Measurements from ENCODE around the gene CASZ1. TPM values are rescaled to one million over a fixed set of nuclear protein-coding genes. Genes with fewer than 3 reads are reported as not detected.

The CASZ1 gene
- total RNA-seq, 1 donor from 2014 or later: 6.9 TPM

DNA sequence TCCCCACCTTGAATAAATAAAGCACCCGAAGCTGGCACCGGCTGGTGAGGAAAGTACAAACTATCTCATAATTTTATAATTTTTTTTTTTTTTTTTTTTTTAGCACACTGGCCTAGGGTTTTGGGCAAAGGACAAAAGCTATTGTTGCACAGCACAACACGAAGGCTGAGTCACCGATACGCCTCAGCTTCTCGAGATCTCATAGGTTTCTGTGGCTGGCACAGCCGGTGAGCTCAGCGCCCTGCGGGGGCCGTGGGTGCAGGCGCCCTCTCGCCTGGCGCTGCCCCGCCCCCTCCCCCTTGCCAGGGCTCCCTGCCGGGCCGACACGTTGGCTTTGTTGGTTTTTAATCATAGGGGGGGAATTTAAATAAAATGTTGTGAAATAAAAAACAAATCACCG, 17.2 kb downstream of the CASZ1 start:
- H3K9me3 Mint-ChIP-seq: no peaks in the 10 kb centered on the region
- no peak overlapping the region for H3K27ac Mint-ChIP-seq
- no peak for DNase-seq
- H3K36me3 Mint-ChIP-seq (ENCODE audit: low read depth): no peaks in the 10 kb centered on the region
- no peak overlapping the region for H3K4me3 Mint-ChIP-seq
- peaks cover under 1% of the 10 kb centered on the region for H3K27me3 Mint-ChIP-seq
- intact Hi-C loops (cut with micrococcal nuclease): no loop called here
- no peaks in the 10 kb centered on the region for H3K4me1 Mint-ChIP-seq

DNA sequence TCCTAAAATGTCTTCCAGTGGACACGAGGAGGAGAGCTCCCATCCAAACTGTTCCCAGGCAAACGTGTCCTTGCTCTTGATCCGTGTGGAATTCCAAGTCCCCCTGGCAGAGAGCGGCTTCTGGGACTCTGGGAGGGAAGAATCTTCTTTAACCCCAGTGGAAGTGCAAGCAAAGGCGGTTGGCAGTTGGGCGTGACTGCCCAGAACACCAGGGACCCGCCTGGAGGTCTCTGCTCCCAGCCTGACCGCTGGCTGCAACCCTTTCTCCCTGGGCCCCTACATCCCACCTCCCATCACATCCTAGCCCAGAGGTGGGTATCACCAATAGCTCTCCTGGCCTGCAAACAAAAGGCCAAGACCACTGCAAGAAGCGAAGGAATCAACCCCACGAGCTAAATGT, 17.8 kb downstream of the CASZ1 start:
- H3K27ac Mint-ChIP-seq: no peak overlapping the region
- no peaks in the 10 kb centered on the region for H3K9me3 Mint-ChIP-seq
- DNase-seq: no peak
- intact Hi-C loops (cut with micrococcal nuclease): no loop called here
- no peaks in the 10 kb centered on the region for H3K27me3 Mint-ChIP-seq
- H3K4me1 Mint-ChIP-seq: no peaks in the 10 kb centered on the region
- H3K4me3 Mint-ChIP-seq: no peak overlapping the region
- H3K36me3 Mint-ChIP-seq (ENCODE audit: low read depth): no peaks in the 10 kb centered on the region

DNA sequence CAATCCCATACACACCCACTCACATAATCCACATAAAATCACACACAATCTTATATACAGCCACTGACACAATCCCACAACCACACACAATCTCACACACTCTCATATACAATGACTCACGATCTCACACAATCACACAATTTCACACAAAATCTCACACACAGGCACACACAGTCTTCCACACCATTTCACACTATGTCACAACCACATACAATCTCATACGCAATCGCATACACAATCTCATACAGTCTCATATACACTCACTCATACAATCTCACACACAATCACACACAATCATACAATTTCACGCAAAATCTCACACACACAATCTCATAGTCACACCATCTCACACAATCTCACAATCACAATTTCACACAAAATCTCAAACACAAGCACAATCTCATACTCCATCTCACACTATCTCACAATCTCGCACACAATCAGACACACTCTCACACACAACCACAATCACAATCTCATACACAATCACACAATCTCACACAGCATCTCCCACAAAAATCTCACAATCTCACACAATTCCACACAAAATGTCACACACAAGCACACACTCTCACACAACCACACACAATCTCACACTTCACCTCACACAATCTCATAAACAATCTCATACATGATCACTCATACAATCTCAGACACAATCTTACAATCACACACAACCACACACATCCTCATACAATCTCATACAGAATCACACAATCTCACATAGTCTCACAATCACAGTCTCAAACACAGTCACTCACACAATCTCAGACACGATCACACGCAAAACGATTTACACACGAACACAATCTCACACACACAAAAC, 18.5 kb downstream of the CASZ1 start:
- no peak for DNase-seq
- H3K4me3 Mint-ChIP-seq: no peak overlapping the region
- intact Hi-C loops (cut with micrococcal nuclease): no loop called here
- no peak overlapping the region for H3K27ac Mint-ChIP-seq
- H3K9me3 Mint-ChIP-seq: no peaks in the 10 kb centered on the region
- H3K4me1 Mint-ChIP-seq: no peaks in the 10 kb centered on the region
- no peaks in the 10 kb centered on the region for H3K36me3 Mint-ChIP-seq (ENCODE audit: low read depth)
- no peaks in the 10 kb centered on the region for H3K27me3 Mint-ChIP-seq

DNA sequence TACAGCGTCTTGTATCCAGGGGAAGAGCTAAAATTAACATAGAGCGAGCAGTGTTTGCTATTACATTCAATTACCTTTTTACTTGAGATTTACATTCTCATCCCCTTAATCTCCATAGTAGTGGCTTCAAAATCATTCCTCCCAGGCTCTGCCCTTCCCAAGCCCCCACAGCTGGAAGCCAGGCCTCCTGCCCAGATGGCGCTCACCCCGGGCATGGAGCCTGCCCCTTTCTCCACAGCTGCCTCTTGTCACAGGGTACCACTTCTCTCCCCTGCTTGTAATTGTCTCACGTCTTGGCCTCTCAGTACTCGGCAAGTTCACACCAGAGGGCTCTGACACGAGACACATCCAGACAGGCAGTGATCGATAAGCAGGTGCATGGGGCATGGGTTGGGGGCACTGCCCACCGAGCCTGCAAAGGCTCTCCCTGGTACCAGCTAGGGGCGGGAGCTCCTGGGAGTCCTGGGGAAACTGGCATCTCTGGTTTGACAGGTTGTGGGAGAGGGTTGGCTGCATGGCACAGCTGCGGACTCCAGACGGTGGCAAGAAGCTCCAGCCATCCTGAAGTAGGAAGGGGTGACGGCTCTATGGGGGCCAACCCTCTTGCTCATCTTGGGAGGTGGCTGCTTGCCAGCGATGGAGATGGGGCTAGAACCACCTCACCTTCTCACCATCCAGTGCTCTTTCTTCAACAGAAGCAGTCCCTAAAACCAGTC, 20.1 kb downstream of the CASZ1 start:
- DNase-seq: no peak
- intact Hi-C loops (cut with micrococcal nuclease): no loop called here
- Mint-ChIP-seq H3K9me3 (no peaks in the 10 kb centered on the region), H3K27ac (no peak overlapping the region), H3K27me3 (no peaks in the 10 kb centered on the region), H3K4me3 (no peak overlapping the region), H3K4me1 (no peaks in the 10 kb centered on the region), H3K36me3 (ENCODE audit: low read depth) (no peaks in the 10 kb centered on the region)

DNA sequence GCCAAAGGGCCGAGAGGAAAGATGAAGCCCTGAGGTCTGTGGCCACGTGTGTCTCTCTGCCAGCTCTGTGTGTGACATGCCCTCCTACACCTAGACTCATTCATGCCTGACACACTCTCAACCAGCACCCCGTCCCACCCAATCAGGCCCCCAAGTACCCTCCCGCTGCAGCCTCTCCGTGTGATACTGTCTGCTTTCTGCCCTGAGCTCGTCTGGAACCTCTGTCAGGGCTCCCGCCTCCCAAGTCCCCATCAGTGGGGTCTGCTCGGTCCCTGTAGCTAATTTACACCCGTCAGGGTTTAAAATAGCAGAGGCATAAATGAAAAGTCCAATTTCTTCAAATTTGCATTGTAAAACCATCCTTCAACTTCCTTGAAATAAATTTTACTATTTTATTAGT, 20.7 kb downstream of the CASZ1 start:
- H3K4me3 Mint-ChIP-seq: no peak overlapping the region
- intact Hi-C loops (cut with micrococcal nuclease): no loop called here
- H3K9me3 Mint-ChIP-seq: no peaks in the 10 kb centered on the region
- no peaks in the 10 kb centered on the region for H3K27me3 Mint-ChIP-seq
- DNase-seq: no peak
- no peak overlapping the region for H3K27ac Mint-ChIP-seq
- H3K36me3 Mint-ChIP-seq (ENCODE audit: low read depth): no peaks in the 10 kb centered on the region
- no peaks in the 10 kb centered on the region for H3K4me1 Mint-ChIP-seq

DNA sequence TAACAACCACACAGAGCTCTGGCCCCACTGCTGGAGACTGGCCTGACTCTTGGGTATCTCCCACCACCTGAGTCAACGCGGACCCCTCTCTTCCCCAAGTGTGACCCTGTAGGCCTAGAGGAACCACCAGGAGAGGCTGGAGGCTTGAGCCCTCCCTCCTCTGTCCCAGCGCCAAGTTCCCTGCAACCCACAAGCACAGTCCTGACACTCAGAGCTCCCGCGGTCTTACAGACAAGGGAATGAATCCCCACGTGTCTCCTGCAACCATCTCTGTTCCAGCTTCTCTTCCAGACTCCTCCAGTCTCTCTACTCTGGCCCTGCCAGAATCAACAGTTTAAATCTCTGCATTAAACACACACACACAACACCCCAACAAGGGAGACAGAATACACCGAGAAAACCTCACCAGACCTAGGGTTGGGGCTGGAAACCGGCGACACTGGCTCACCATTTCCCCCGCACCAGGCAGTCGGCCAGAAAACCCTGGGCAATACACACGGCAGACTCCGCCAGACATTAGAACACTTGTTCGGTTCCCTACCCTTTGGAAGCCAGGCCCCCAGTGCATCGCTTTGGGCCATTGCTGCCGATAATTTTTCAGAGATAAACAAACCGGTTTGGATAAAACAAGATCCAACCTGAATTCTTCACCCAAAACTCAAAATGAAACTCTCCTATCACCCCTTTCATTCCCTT, 21.7 kb downstream of the CASZ1 start:
- H3K9me3 Mint-ChIP-seq: no peaks in the 10 kb centered on the region
- no peak overlapping the region for H3K4me3 Mint-ChIP-seq
- peaks cover 1% of the 10 kb centered on the region for H3K27me3 Mint-ChIP-seq
- H3K36me3 Mint-ChIP-seq (ENCODE audit: low read depth): no peaks in the 10 kb centered on the region
- no peaks in the 10 kb centered on the region for H3K4me1 Mint-ChIP-seq
- DNase-seq: no peak
- no peak overlapping the region for H3K27ac Mint-ChIP-seq
- intact Hi-C loops (cut with micrococcal nuclease): no loop called here

DNA sequence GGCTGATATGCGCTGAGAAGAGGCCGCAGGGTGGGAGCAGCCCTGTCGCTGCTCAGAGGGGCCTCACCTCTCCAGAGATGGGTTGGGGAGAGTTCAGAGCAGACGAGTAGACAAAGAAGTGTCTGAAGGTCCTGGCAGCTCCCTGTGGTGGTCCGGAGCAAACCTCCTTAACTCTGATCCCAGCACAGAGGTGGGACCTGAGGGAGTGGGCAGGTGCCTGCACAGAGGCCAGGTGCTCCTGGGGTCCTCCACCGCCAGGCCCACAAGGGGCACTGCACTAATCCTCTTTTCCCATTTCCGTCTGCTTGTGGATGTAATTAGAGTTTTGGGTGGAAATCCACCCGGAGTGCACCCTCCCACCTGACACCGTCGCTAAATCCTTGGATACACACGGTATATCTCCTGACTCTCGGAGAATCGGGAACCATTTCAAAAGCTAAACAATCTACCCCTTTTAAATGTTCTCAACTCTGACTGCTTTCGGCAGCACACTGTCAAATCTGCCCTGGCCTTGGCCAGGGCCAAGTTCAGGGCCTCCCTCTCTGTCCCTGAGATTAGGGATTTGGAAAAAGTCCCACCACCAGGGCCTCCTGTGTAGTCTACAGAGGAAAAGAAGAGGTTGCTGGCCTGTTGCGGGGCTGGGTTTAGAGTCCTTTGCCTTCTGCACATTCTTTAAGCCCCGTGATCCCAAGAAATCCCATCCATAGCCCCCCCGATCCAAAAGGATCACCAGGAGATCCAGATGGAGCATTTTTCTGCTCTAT, 22.4 kb downstream of the CASZ1 start:
- Mint-ChIP-seq H3K27ac (no peak overlapping the region), H3K27me3 (peaks cover 1% of the 10 kb centered on the region)

DNA sequence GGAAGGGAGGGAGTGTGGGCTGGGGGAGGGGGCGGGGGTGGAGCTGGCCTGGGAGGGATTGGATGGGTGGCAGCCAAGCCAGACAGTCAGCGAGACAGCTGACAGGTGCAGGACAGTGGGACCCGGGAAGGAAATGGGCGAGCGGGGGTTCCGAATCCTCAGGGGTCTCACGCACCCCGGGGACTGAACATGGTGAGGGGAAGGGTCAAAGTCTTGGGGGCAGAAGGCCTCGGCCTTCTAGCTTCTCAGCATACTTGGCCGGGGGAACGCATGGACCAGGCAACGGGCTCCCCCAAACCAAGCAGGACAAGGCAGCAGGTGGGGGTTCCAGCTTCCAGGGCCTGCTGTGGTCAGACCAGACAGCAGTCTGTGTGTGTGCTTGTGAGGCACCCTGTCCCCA, 23.1 kb downstream of the CASZ1 start:
- H3K27ac Mint-ChIP-seq: no peak overlapping the region
- no peaks in the 10 kb centered on the region for H3K36me3 Mint-ChIP-seq (ENCODE audit: low read depth)
- DNase-seq: no peak
- peaks cover 1% of the 10 kb centered on the region for H3K27me3 Mint-ChIP-seq
- intact Hi-C loops (cut with micrococcal nuclease): no loop called here
- no peaks in the 10 kb centered on the region for H3K9me3 Mint-ChIP-seq
- H3K4me1 Mint-ChIP-seq: no peaks in the 10 kb centered on the region
- no peak overlapping the region for H3K4me3 Mint-ChIP-seq

More for the DNA sequence above, 22.4 kb downstream of the CASZ1 start:
- no peaks in the 10 kb centered on the region for H3K36me3 Mint-ChIP-seq (ENCODE audit: low read depth)
- no peaks in the 10 kb centered on the region for H3K9me3 Mint-ChIP-seq
- no peaks in the 10 kb centered on the region for H3K4me1 Mint-ChIP-seq
- no peak overlapping the region for H3K4me3 Mint-ChIP-seq
- DNase-seq: no peak
- intact Hi-C loops (cut with micrococcal nuclease): no loop called here

DNA sequence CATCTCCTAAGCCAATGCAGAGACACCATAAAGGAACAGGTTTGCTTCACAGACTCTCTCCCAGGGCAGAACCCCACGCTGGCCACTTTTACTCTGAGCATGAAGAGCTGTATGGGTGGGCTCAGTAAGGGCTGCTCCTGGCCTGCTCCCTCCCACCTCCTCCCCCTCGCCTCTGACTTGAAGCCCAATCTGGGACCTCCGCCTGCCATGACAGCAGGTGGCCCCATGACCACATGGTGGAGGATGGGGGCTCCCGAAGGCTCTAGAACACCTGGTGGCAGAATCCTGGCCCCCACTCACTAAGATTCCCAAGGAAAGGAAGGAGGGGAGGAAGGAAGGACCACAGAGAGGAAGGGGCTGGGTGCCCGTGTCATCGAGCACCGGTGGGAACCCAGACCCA, 23.7 kb downstream of the CASZ1 start:
- H3K9me3 Mint-ChIP-seq: no peaks in the 10 kb centered on the region
- H3K4me1 Mint-ChIP-seq: no peaks in the 10 kb centered on the region
- H3K36me3 Mint-ChIP-seq (ENCODE audit: low read depth): no peaks in the 10 kb centered on the region
- DNase-seq: no peak
- intact Hi-C loops (cut with micrococcal nuclease): no loop called here
- peaks cover 1% of the 10 kb centered on the region for H3K27me3 Mint-ChIP-seq
- H3K27ac Mint-ChIP-seq: no peak overlapping the region
- no peak overlapping the region for H3K4me3 Mint-ChIP-seq

DNA sequence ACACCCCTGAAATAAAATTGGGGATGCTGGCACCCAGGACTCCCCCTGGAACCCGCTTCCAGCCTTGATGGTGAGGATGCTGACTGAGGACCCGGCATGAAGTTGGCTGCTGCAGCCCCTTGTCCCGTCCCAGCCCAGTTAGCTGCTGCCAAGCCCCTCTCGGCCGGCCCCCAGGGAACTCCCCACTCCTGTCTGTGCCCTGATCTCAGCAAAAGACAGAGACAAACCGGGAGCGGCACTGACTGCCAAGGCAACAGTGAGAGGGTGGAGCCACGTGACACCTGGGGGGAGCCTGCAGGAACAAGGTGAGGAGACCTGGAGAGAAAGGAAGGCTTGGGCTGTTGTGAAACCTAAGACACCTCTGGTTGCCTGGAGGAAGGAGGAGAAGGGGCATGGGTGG, 24.7 kb downstream of the CASZ1 start:
- no peaks in the 10 kb centered on the region for H3K4me1 Mint-ChIP-seq
- peaks cover 1% of the 10 kb centered on the region for H3K27me3 Mint-ChIP-seq
- H3K27ac Mint-ChIP-seq: no peak overlapping the region
- H3K4me3 Mint-ChIP-seq: no peak overlapping the region
- no peak for DNase-seq
- no peaks in the 10 kb centered on the region for H3K36me3 Mint-ChIP-seq (ENCODE audit: low read depth)
- H3K9me3 Mint-ChIP-seq: no peaks in the 10 kb centered on the region
- intact Hi-C loops (cut with micrococcal nuclease): no loop called here

DNA sequence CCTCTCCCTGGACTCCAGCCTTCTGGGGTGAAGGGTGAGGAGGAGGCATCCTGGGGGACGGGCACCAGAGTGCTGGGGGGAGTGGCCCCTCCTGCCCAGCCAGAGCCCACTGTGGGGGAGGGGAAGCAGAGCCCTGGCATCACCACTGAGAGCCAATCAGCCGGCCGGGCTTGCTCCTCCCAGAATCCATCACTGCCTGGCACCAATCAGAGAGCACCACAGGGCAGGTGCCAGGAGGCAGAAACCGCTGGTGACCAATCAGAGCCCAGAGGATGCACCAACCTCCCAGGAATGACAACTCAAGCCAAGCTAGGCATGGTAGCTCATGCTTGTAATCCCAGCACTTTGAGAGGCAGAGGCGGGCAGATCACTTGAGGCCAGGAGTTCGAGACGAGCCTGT, 27.9 kb downstream of the CASZ1 start:
- H3K36me3 Mint-ChIP-seq (ENCODE audit: low read depth): no peaks in the 10 kb centered on the region
- DNase-seq: no peak

DNA sequence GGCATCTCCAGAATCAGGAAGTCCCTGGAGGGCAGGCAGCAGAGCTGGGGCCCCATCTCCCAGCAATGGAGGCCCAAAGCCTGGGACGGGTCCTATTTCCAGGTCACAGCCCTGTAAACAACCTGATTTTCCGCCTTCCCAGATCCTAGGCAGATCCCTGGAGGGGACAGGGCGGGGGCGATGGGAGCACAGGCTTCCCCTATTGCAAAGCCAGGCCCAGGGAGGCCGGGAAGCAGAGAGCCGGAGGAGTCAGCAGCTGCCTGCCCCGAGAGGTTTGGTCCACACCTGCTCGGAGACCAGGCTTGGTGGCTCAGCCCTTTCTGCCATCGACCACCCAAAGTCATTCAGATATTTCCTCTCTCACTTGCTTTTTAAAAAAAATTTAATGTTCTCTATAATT, 29.2 kb downstream of the CASZ1 start:
- no peak overlapping the region for H3K27ac Mint-ChIP-seq
- H3K27me3 Mint-ChIP-seq: peaks cover 1% of the 10 kb centered on the region
- H3K9me3 Mint-ChIP-seq: no peaks in the 10 kb centered on the region
- no peaks in the 10 kb centered on the region for H3K36me3 Mint-ChIP-seq (ENCODE audit: low read depth)
- no peaks in the 10 kb centered on the region for H3K4me1 Mint-ChIP-seq
- DNase-seq: no peak
- no peak overlapping the region for H3K4me3 Mint-ChIP-seq
- intact Hi-C loops (cut with micrococcal nuclease): no loop called here

More for the DNA sequence above, 27.9 kb downstream of the CASZ1 start:
- intact Hi-C loops (cut with micrococcal nuclease): no loop called here
- no peak overlapping the region for H3K4me3 Mint-ChIP-seq
- peaks cover 1% of the 10 kb centered on the region for H3K27me3 Mint-ChIP-seq
- H3K27ac Mint-ChIP-seq: no peak overlapping the region
- no peaks in the 10 kb centered on the region for H3K9me3 Mint-ChIP-seq
- H3K4me1 Mint-ChIP-seq: no peaks in the 10 kb centered on the region

DNA sequence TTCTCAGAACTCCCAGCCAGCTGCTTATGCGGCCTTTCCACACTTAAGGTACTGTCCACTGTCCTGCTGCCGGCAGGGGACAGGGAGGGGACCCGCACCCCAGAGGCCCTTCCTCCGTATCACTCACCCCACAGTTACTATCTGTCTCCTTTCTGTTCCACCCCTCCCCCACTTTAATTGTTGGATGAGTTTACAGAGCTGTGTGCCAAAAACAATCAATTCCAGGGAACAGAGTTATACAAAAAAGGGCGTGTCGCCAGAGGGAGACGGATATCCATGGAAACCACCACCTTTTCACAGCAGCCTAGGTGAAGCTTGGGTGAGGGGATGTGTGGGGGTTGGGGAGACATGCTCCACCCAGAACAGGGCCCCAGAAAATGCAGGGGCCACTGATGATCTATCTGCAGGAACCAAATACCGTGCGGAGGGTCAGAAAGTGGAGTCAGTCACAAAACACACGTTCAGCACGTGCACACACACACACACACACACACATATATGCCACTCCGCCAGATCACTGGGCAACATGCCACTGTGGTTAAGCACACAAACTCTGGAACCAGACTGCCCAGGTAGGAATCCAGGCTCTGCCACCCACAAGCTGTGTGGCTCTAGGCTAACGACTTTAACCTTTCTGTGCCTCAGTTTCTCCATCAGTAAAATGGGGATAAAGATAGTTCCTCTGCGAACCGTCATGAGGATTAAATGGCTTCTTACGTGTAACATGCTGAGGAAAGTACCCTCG, 30.5 kb downstream of the CASZ1 start:
- no peaks in the 10 kb centered on the region for H3K4me1 Mint-ChIP-seq
- H3K36me3 Mint-ChIP-seq (ENCODE audit: low read depth): no peaks in the 10 kb centered on the region
- no peaks in the 10 kb centered on the region for H3K9me3 Mint-ChIP-seq
- no peak overlapping the region for H3K4me3 Mint-ChIP-seq
- no peak overlapping the region for H3K27ac Mint-ChIP-seq
- intact Hi-C loops (cut with micrococcal nuclease): no loop called here
- DNase-seq: no peak
- H3K27me3 Mint-ChIP-seq: peaks cover 1% of the 10 kb centered on the region

Measured in activated CD4-positive, alpha-beta T cell treated with anti-CD3 and anti-CD28 coated beads, Interleukin-2, amount 10 ng/mL, durations not matched to agents 24 days and 14 days (primary cell).